ENCODE measurements around the gene EIF3D.

The EIF3D gene

GRCh38 chr22:36506637-36507517, 22.1 kb downstream of the EIF3D start, which contains the start of gene FOXRED2:
Gene FOXRED2, minus strand, starts transcription at chr22:36507040. Its CDS starts 618 bp downstream, at chr22:36506422.
- H3K27me3 ChIP-seq (ENCODE audit: insufficient read depth, low read length, poor library complexity), result no peaks in the 10 kb centered on the region
- peaks cover 40% of the 10 kb centered on the region for H3K4me1 ChIP-seq (ENCODE audit: insufficient read depth, low read length)
- H2AFZ ChIP-seq (ENCODE audit: low read depth, low read length), result peak within 1 kb of the TSS; percentile 86
- H3K79me2 ChIP-seq (ENCODE audit: insufficient read depth, low read length), result peaks cover 41% of the 10 kb centered on the region
- H3K9ac ChIP-seq (ENCODE audit: low read depth, low read length), result peak within 1 kb of the TSS; percentile 87
- H3K9me3 ChIP-seq (ENCODE audit: insufficient read depth, low read length, severe bottlenecking), result no peaks in the 10 kb centered on the region
- peak within 1 kb of the TSS; percentile 91 for H3K27ac ChIP-seq (ENCODE audit: low read length)
- ATAC-seq (ENCODE audit: insufficient read depth, low read depth) (peak; percentile 86), DNase-seq (peak; percentile 93)
- H3K4me3 ChIP-seq (ENCODE audit: low read depth in 1 of 2, low read length in 2 of 2), result peak within 1 kb of the TSS; percentile 55 to 87
- TF ChIP-seq CTCF (IDR thresholded peaks at IDR 0.05; ENCODE audit: borderline replicate concordance, extremely low read depth, low read length, poor library complexity, severe bottlenecking) (no peak), EZH2 (IDR thresholded peaks at IDR 0.05; ENCODE audit: borderline replicate concordance, low read depth, low read length, severe bottlenecking) (no peak)
- peak within 1 kb of the TSS; percentile 89 for H3K4me2 ChIP-seq (ENCODE audit: insufficient read depth, low read length)
- peaks cover 55% of the 10 kb centered on the region for H3K36me3 ChIP-seq (ENCODE audit: insufficient read depth, low read length)
- peaks cover 7% of the 10 kb centered on the region for H4K20me1 ChIP-seq (ENCODE audit: insufficient read depth, low read length)

- Histone ChIP-seq H3K4me1 (ENCODE audit: insufficient read depth, low read length) (peaks cover 40% of the 10 kb centered on the region), H3K36me3 (ENCODE audit: insufficient read depth, low read length) (peaks cover 55% of the 10 kb centered on the region), H3K9ac (ENCODE audit: low read depth, low read length) (peak overlapping the region; percentile 87), H3K9me3 (ENCODE audit: insufficient read depth, low read length, severe bottlenecking) (no peaks in the 10 kb centered on the region), H4K20me1 (ENCODE audit: insufficient read depth, low read length) (peaks cover 7% of the 10 kb centered on the region), H3K4me3 (ENCODE audit: low read depth in 1 of 2, low read length in 2 of 2) (peak overlapping the region; percentile 55 to 87), H3K4me2 (ENCODE audit: insufficient read depth, low read length) (peak overlapping the region; percentile 89), H3K27ac (ENCODE audit: low read length) (peak overlapping the region; percentile 91), H3K79me2 (ENCODE audit: insufficient read depth, low read length) (peaks cover 41% of the 10 kb centered on the region), H3K27me3 (ENCODE audit: insufficient read depth, low read length, poor library complexity) (no peaks in the 10 kb centered on the region), H2AFZ (ENCODE audit: low read depth, low read length) (peak overlapping the region; percentile 86)
- TF ChIP-seq EZH2 (IDR thresholded peaks at IDR 0.05; ENCODE audit: borderline replicate concordance, low read depth, low read length, severe bottlenecking) (no peak), CTCF (IDR thresholded peaks at IDR 0.05; ENCODE audit: borderline replicate concordance, extremely low read depth, low read length, poor library complexity, severe bottlenecking) (no peak)
- DNase-seq, result peak; percentile 50
- ATAC-seq (ENCODE audit: insufficient read depth, low read depth), result peak; percentile 8; the same call in 2 of the 3 replicates
These were observed 22.8 kb downstream of the EIF3D start for GRCh38 chr22:36505998-36506635.

GRCh38 chr22:36497910-36498665, 30.9 kb downstream of the EIF3D start:
- Histone ChIP-seq H3K9ac (ENCODE audit: low read depth, low read length) (no peak overlapping the region), H2AFZ (ENCODE audit: low read depth, low read length) (no peak overlapping the region), H3K4me3 (ENCODE audit: low read depth in 1 of 2, low read length in 2 of 2) (no peak overlapping the region), H3K36me3 (ENCODE audit: insufficient read depth, low read length) (peaks cover 89% of the 10 kb centered on the region), H4K20me1 (ENCODE audit: insufficient read depth, low read length) (peaks cover 8% of the 10 kb centered on the region; the same call in 1 of the 2 replicates), H3K79me2 (ENCODE audit: insufficient read depth, low read length) (0 out of 2 replicates have a peak, but pooled peaks cover 4% of the 10 kb centered on the region), H3K4me2 (ENCODE audit: insufficient read depth, low read length) (no peak overlapping the region), H3K27ac (ENCODE audit: low read length) (no peak overlapping the region), H3K4me1 (ENCODE audit: insufficient read depth, low read length) (no peaks in the 10 kb centered on the region), H3K27me3 (ENCODE audit: insufficient read depth, low read length, poor library complexity) (no peaks in the 10 kb centered on the region), H3K9me3 (ENCODE audit: insufficient read depth, low read length, severe bottlenecking) (no peaks in the 10 kb centered on the region)
- no peak for TF ChIP-seq EZH2 (IDR thresholded peaks at IDR 0.05; ENCODE audit: borderline replicate concordance, low read depth, low read length, severe bottlenecking)
- TF ChIP-seq CTCF (IDR thresholded peaks at IDR 0.05; ENCODE audit: borderline replicate concordance, extremely low read depth, low read length, poor library complexity, severe bottlenecking), result no peak
- DNase-seq (no peak), ATAC-seq (ENCODE audit: insufficient read depth, low read depth) (no peak)
